GM13977 (cell line): ENCODE results near the gene CA12.
"Not testable (repeated sequence)": the region's sequence is repeated elsewhere in the genome, so short reads cannot be mapped to it uniquely, and the experiment has no call there.

ENCODE experiments used
- DNase-seq: peaks from one replicate; pipeline ENCODE4 v3.0.0; 2012; ENCODE audit warnings: low spot score
- CTCF ChIP-seq: IDR thresholded peaks from 2 replicates; pipeline ENCODE4 v1.5.1; 2012; ENCODE audit warnings: mild to moderate bottlenecking, control low read depth; ENCODE audit not compliant: insufficient read depth; ENCODE audit errors: extremely low read depth, missing control alignments
- in situ Hi-C: fragments of 300-500 bp; cut with MboI; formaldehyde crosslinking; loops from one replicate; pipeline ENCODE4 v1.12.0; 2022; ENCODE audit warnings: low sequenced_read_pairs, low pct_unique_long_range_greater_than_20kb, mixed read lengths, inconsistent platforms; ENCODE audit not compliant: unreplicated experiment

Gene CA12

GRCh38 chr15:63349621-63350020 is 32.0 kb downstream of the CA12 start:
- DNase-seq: no peak
- in situ Hi-C loops: no loop called here
- TF ChIP-seq CTCF: no peak

- no peak for DNase-seq
- TF ChIP-seq CTCF: no peak
- in situ Hi-C loops: no loop called here
These were observed 32.5 kb downstream of the CA12 start for GRCh38 chr15:63349156-63349555.

GRCh38 chr15:63348392-63348791 is 33.3 kb downstream of the CA12 start:
- no peak for TF ChIP-seq CTCF
- in situ Hi-C loops: no loop called here
- DNase-seq: no peak

- in situ Hi-C loops: no loop called here
- DNase-seq: no peak
- no peak for TF ChIP-seq CTCF
These were observed 34.4 kb downstream of the CA12 start for GRCh38 chr15:63347074-63347857.

- in situ Hi-C loops: no loop called here
- no peak for TF ChIP-seq CTCF
- DNase-seq: no peak
These were observed 36.3 kb downstream of the CA12 start for GRCh38 chr15:63345391-63345752.

GRCh38 chr15:63344731-63345390 is 36.8 kb downstream of the CA12 start:
- in situ Hi-C loops: no loop called here
- TF ChIP-seq CTCF: no peak
- no peak for DNase-seq

GRCh38 chr15:63342996-63343562 is 38.6 kb downstream of the CA12 start:
- in situ Hi-C loops: not testable (repeated sequence)
- DNase-seq: peak; percentile 39
